ENCODE results near the gene COA7. TPM values are rescaled to one million over a fixed set of nuclear protein-coding genes. Genes with fewer than 3 reads are reported as not detected.

COA7 gene
- total and polyA plus RNA-seq, 4 donors, result 4.7 to 14.1 (median 8.7) TPM

- no peaks in the 10 kb centered on the region for H3K4me1 ChIP-seq (ENCODE audit: control insufficient read depth in 4 of 4, insufficient read depth in 4 of 4, low read length in 3 of 4)
- TF ChIP-seq, protein P1, sequence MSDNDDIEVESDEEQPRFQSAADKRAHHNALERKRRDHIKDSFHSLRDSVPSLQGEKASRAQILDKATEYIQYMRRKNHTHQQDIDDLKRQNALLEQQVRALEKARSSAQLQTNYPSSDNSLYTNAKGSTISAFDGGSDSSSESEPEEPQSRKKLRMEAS (IDR thresholded peaks at IDR 0.05), result no peak
- no peak for TF ChIP-seq YY1 (IDR thresholded peaks at IDR 0.05)
- TF ChIP-seq, protein P2, sequence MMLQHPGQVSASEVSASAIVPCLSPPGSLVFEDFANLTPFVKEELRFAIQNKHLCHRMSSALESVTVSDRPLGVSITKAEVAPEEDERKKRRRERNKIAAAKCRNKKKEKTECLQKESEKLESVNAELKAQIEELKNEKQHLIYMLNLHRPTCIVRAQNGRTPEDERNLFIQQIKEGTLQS (IDR thresholded peaks at IDR 0.05), result no peak
- no peak for TF ChIP-seq HNF4A (conservative IDR thresholded peaks at IDR 0.05)
- TF ChIP-seq RXRA (IDR thresholded peaks at IDR 0.05), result no peak
- no peak for TF ChIP-seq EGR1 (IDR thresholded peaks at IDR 0.05; ENCODE audit: low read depth in 2 of 2)
- TF ChIP-seq NR2F2 (IDR thresholded peaks at IDR 0.05), result no peak
- TF ChIP-seq FOXA1 (IDR thresholded peaks at IDR 0.05), result no peak
- TF ChIP-seq FOXA2 (IDR thresholded peaks at IDR 0.05), result no peak
- TF ChIP-seq, protein P3, sequence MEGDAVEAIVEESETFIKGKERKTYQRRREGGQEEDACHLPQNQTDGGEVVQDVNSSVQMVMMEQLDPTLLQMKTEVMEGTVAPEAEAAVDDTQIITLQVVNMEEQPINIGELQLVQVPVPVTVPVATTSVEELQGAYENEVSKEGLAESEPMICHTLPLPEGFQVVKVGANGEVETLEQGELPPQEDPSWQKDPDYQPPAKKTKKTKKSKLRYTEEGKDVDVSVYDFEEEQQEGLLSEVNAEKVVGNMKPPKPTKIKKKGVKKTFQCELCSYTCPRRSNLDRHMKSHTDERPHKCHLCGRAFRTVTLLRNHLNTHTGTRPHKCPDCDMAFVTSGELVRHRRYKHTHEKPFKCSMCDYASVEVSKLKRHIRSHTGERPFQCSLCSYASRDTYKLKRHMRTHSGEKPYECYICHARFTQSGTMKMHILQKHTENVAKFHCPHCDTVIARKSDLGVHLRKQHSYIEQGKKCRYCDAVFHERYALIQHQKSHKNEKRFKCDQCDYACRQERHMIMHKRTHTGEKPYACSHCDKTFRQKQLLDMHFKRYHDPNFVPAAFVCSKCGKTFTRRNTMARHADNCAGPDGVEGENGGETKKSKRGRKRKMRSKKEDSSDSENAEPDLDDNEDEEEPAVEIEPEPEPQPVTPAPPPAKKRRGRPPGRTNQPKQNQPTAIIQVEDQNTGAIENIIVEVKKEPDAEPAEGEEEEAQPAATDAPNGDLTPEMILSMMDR (IDR thresholded peaks at IDR 0.05; ENCODE audit: low read depth, low read length, missing input control), result no peak
- TF ChIP-seq HNF4G (IDR thresholded peaks at IDR 0.05), result no peak
- TF ChIP-seq GABPA (IDR thresholded peaks at IDR 0.05 in 1 of 2, conservative IDR thresholded peaks at IDR 0.05 in 1 of 2), result no peak
- TF ChIP-seq, protein P4, sequence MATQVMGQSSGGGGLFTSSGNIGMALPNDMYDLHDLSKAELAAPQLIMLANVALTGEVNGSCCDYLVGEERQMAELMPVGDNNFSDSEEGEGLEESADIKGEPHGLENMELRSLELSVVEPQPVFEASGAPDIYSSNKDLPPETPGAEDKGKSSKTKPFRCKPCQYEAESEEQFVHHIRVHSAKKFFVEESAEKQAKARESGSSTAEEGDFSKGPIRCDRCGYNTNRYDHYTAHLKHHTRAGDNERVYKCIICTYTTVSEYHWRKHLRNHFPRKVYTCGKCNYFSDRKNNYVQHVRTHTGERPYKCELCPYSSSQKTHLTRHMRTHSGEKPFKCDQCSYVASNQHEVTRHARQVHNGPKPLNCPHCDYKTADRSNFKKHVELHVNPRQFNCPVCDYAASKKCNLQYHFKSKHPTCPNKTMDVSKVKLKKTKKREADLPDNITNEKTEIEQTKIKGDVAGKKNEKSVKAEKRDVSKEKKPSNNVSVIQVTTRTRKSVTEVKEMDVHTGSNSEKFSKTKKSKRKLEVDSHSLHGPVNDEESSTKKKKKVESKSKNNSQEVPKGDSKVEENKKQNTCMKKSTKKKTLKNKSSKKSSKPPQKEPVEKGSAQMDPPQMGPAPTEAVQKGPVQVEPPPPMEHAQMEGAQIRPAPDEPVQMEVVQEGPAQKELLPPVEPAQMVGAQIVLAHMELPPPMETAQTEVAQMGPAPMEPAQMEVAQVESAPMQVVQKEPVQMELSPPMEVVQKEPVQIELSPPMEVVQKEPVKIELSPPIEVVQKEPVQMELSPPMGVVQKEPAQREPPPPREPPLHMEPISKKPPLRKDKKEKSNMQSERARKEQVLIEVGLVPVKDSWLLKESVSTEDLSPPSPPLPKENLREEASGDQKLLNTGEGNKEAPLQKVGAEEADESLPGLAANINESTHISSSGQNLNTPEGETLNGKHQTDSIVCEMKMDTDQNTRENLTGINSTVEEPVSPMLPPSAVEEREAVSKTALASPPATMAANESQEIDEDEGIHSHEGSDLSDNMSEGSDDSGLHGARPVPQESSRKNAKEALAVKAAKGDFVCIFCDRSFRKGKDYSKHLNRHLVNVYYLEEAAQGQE (IDR thresholded peaks at IDR 0.05), result no peak
- H3K36me3 ChIP-seq (ENCODE audit: control insufficient read depth in 4 of 4, insufficient read depth in 3 of 4, low read depth in 1 of 4, low read length in 3 of 4), result no peaks in the 10 kb centered on the region
- no peak overlapping the region for H3K4me3 ChIP-seq (ENCODE audit: low read depth in 1 of 3, low read length in 3 of 3)
- 91% methylated on average over 4 of the region's 4 CpGs for WGBS
- no peaks in the 10 kb centered on the region for H3K27me3 ChIP-seq (ENCODE audit: control insufficient read depth in 4 of 4, insufficient read depth in 4 of 4, low read length in 3 of 4)
- no peak overlapping the region for H3K27ac ChIP-seq (ENCODE audit: low read depth in 1 of 2, low read length in 2 of 2)
- no peak overlapping the region for H3K9ac ChIP-seq (ENCODE audit: low read depth in 1 of 2, low read length in 2 of 2)
- DNase-seq (ENCODE audit: low spot score), result no peak
- no peaks in the 10 kb centered on the region for H3K9me3 ChIP-seq (ENCODE audit: control insufficient read depth in 4 of 4, low read length in 3 of 4)
These were observed 56.8 kb downstream of the COA7 start for GRCh38 chr1:52641307-52641706.

GRCh38 chr1:52640697-52641096, 57.5 kb downstream of the COA7 start:
- H3K4me1 ChIP-seq (ENCODE audit: control insufficient read depth in 4 of 4, insufficient read depth in 4 of 4, low read length in 3 of 4), result no peaks in the 10 kb centered on the region
- H3K27ac ChIP-seq (ENCODE audit: low read depth in 1 of 2, low read length in 2 of 2), result no peak overlapping the region
- no peaks in the 10 kb centered on the region for H3K27me3 ChIP-seq (ENCODE audit: control insufficient read depth in 4 of 4, insufficient read depth in 4 of 4, low read length in 3 of 4)
- 94% methylated on average over 6 of the region's 6 CpGs for WGBS
- no peaks in the 10 kb centered on the region for H3K36me3 ChIP-seq (ENCODE audit: control insufficient read depth in 4 of 4, insufficient read depth in 3 of 4, low read depth in 1 of 4, low read length in 3 of 4)
- H3K9me3 ChIP-seq (ENCODE audit: control insufficient read depth in 4 of 4, low read length in 3 of 4), result no peaks in the 10 kb centered on the region
- no peak for DNase-seq (ENCODE audit: low spot score)
- no peak overlapping the region for H3K4me3 ChIP-seq (ENCODE audit: low read depth in 1 of 3, low read length in 3 of 3)
- no peak overlapping the region for H3K9ac ChIP-seq (ENCODE audit: low read depth in 1 of 2, low read length in 2 of 2)
- TF ChIP-seq GABPA (IDR thresholded peaks at IDR 0.05 in 1 of 2, conservative IDR thresholded peaks at IDR 0.05 in 1 of 2), result no peak
- TF ChIP-seq, protein P2 (IDR thresholded peaks at IDR 0.05), result no peak
- TF ChIP-seq, protein P4 (IDR thresholded peaks at IDR 0.05), result no peak
- no peak for TF ChIP-seq NR2F2 (IDR thresholded peaks at IDR 0.05)
- no peak for TF ChIP-seq HNF4G (IDR thresholded peaks at IDR 0.05)
- no peak for TF ChIP-seq HNF4A (conservative IDR thresholded peaks at IDR 0.05)
- TF ChIP-seq, protein P3 (IDR thresholded peaks at IDR 0.05; ENCODE audit: low read depth, low read length, missing input control), result no peak
- no peak for TF ChIP-seq FOXA2 (IDR thresholded peaks at IDR 0.05)
- no peak for TF ChIP-seq RAD21 (IDR thresholded peaks at IDR 0.05)
- TF ChIP-seq TAF1 (conservative IDR thresholded peaks at IDR 0.05), result no peak
- TF ChIP-seq, protein P1 (IDR thresholded peaks at IDR 0.05), result no peak
- no peak for TF ChIP-seq YY1 (IDR thresholded peaks at IDR 0.05)
- TF ChIP-seq, protein P5, sequence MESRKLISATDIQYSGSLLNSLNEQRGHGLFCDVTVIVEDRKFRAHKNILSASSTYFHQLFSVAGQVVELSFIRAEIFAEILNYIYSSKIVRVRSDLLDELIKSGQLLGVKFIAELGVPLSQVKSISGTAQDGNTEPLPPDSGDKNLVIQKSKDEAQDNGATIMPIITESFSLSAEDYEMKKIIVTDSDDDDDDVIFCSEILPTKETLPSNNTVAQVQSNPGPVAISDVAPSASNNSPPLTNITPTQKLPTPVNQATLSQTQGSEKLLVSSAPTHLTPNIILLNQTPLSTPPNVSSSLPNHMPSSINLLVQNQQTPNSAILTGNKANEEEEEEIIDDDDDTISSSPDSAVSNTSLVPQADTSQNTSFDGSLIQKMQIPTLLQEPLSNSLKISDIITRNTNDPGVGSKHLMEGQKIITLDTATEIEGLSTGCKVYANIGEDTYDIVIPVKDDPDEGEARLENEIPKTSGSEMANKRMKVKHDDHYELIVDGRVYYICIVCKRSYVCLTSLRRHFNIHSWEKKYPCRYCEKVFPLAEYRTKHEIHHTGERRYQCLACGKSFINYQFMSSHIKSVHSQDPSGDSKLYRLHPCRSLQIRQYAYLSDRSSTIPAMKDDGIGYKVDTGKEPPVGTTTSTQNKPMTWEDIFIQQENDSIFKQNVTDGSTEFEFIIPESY (IDR thresholded peaks at IDR 0.05), result no peak
